Ramos (cell line): ENCODE results near the gene TNFRSF12A.

Source experiments
- in situ Hi-C: fragments of 300-500 bp; cut with MboI; formaldehyde crosslinking; loops from one replicate; pipeline ENCODE4 v1.14.3; 2022; ENCODE audit warnings: low sequenced_read_pairs; ENCODE audit not compliant: unreplicated experiment

Gene TNFRSF12A, protein sequence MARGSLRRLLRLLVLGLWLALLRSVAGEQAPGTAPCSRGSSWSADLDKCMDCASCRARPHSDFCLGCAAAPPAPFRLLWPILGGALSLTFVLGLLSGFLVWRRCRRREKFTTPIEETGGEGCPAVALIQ

DNA sequence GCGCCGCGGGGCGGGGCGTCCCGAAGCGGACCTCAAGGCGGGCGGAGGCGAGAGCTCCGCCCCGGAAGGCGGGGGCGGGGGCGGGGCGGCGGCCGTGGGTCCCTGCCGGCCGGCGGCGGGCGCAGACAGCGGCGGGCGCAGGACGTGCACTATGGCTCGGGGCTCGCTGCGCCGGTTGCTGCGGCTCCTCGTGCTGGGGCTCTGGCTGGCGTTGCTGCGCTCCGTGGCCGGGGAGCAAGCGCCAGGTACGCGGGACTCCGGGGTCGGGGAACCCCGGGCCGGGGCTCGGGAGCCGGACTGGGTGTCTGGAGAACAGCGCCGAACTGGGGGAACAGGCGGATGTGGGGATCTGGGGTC lies at the start of gene TNFRSF12A:
Gene TNFRSF12A, plus strand, starts transcription at position 122 of the 357 bp plus-strand sequence. Its CDS starts 30 bp downstream, at position 152.
- in situ Hi-C loops = no loop called here

DNA sequence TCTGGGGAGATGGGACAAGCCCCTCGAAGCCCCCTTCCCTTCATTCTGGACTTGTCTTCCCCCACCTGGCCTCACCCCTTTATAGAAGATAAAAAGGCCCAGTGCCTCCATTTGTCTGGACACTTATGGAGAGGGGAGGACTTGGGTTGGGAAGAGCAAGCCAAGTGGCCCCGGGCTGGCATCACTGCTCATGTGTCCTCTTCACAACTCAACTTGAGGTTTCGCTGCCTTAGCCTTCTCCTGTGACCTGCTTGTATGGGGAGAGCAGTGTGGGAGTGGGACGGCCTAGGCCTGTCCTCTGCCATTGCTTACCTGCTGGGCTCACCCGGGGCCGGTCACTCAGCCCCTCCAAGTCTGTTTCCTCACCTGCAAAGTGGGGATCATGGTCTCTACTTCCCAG lies 49.6 kb upstream of the TNFRSF12A start:
- in situ Hi-C loops = no loop called here

DNA sequence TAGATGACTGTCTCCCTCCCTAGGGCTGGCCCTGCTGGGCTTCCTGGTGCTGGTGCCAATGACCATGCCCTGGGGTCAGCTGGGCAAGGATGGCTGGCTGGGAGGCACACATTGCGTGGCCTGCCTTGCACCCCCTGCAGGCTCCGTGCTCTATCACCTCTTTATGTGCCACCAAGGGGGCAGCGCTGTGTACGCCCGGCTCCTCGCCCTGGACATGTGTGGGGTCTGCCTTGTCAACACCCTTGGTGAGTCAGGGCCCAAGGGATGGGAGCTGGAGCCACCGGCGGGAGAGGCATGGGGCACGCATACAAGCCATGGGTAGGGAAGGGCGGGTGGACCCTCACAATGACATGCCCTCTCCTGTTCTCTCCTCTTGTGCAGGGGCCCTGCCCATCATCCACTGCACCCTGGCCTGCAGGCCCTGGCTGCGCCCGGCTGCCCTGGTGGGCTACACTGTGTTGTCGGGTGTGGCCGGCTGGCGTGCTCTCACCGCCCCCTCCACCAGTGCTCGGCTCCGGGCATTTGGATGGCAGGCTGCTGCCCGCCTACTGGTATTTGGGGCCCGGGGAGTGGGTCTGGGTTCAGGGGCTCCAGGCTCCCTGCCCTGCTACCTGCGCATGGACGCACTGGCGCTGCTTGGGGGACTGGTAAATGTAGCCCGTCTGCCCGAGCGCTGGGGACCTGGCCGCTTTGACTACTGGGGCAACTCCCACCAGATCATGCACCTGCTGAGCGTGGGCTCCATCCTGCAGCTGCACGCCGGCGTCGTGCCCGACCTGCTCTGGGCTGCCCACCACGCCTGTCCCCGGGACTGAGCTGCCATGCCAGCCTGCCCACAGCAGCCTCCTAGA lies 48.8 kb upstream of the TNFRSF12A start:
- in situ Hi-C loops = no loop called here

DNA sequence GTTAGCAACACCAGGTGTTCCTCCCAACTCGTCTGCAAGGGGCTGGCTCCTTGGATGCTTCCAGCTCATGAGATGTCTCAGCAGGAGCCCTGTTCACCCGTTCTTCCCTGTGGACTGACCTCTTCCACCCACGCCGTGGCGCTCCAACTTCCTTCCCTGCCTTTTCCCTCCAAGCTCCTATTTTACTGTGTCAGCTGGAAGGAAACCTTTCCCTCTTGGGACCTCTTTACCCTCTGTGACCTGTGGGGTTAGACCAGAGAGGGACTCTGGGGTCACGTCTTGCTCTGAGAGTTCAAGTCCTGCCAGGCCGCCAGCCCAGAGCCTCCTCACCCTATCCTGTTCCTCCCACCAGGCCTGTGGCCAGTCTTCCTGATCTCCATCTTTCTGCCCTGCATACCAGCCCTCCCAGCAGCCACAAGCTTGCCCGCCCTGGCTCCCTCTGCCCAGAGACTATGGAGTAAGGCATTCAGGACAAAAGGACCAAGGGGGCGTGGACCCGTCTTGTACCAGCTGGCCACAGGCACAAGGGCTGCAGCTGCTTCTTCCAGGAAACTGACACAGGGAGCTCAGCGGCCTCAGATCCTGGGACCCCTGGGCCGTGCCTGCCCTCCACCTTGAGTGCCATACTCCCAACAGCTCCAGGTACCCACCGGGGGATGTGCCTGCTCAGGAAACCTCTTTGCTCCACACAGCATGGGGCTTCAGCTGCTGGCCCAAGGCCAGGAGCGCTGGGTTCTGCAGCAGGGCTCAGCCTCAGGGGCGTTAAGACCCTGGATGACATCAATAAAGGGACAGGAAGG lies 48.0 kb upstream of the TNFRSF12A start:
- in situ Hi-C loops = no loop called here

GRCh38 chr16:2973093-2973492 lies 47.1 kb upstream of the TNFRSF12A start:
- in situ Hi-C loops = no loop called here

- in situ Hi-C loops = no loop called here
Observed at GRCh38 chr16:2973605-2974318, 46.4 kb upstream of the TNFRSF12A start.

DNA sequence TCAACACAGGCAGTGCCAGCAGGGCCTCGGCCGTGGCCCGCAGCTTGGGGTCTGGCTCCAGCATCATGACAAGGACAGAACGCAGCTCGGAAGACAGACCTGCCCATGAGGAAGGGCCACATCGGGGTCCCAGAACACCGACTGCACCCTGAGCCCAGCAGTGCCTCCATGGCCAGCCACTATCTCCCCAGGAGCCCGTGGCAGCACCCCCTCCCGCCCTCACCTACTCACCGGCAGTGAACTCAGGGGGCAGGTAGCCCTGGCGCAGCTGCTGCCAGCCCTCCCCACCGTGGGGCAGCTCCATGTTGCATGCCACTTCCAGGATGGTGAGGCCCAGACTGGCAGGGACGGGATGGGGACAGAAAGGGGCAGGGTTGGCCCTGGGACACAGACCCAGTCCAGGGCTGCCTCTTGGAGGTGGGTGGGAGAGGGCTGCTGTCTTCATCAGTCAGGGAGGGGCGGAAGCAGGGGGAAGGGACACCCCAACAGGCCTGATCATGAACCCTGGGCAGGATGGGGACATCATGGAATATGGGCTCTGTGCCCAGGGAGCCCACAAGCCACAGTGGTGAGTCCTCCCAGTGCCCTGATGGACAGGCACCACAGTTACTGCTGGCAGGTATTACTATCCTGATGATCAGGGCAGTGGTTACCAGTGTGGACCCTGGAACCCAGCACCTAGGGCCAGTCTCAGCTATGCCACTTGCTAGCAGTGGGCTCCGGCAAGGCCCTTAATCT lies 45.7 kb upstream of the TNFRSF12A start:
- in situ Hi-C loops = no loop called here

DNA sequence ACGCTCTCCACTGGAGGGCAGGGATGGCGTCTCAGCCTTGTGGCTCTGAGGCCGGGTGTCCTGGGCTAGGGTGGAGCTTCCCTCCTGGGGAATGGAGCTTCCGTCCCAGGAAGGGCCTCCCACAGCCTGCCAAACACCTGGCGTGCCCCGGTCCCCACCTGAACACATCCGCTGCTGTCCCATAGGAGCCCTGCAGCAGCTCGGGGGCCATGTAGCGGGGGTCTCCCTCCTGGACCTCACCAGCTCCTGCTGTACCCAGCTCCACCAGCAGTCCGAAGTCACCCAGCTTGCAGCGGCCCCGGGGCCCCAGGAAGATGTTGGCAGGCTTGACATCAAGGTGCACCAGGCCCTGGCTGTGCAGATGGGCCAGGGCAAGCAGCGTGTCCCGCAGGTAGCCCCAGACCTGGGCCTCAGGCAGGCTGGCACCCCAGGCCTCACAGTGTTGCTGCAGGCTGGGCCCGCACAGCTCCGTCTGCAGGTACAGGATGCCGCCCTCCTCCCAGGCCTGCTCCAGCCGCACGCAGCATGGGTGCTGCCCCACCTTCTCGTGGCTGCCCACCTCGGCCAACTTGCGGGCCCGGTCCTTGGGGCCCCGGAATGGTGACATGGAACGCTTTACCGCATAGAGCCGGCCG lies 44.9 kb upstream of the TNFRSF12A start:
- in situ Hi-C loops = no loop called here

GRCh38 chr16:2976201-2976600 lies 44.0 kb upstream of the TNFRSF12A start:
- in situ Hi-C loops = no loop called here

- in situ Hi-C loops = no loop called here
Observed at GRCh38 chr16:2976673-2977072, 43.5 kb upstream of the TNFRSF12A start.

DNA sequence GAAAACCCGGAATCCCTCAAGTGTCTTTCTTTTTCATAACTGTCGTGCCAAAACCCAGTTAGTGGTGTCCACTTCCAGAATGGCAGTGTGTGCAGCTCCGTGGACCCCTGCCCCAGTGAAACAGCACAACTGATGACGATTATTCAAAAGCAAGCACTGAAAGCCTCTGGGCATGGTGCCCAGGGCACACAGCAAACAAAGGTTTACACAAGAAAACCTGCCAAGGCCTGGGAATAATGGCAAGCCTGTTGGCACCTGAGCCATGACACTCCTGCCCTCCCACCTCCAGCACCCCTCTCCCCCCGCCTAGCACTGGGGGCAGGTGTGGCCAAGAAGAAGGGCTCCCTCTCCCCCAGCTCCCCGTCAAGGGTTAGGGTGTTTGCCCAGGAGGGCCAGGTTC lies 42.7 kb upstream of the TNFRSF12A start:
- in situ Hi-C loops = no loop called here

- in situ Hi-C loops = no loop called here
Observed at GRCh38 chr16:2979669-2980226, 40.4 kb upstream of the TNFRSF12A start.

- in situ Hi-C loops = no loop called here
Observed at GRCh38 chr16:2980227-2981176, 39.7 kb upstream of the TNFRSF12A start, which contains the start of gene PKMYT1. PKMYT1 (minus strand) TSS chr16:2980446; CDS start chr16:2979657, 789 bp downstream.

- in situ Hi-C loops = no loop called here
Observed at GRCh38 chr16:2981177-2981898, 38.8 kb upstream of the TNFRSF12A start.

GRCh38 chr16:2981899-2982250 lies 38.3 kb upstream of the TNFRSF12A start:
- in situ Hi-C loops = no loop called here

GRCh38 chr16:2982402-2982801 lies 37.8 kb upstream of the TNFRSF12A start:
- in situ Hi-C loops = no loop called here

DNA sequence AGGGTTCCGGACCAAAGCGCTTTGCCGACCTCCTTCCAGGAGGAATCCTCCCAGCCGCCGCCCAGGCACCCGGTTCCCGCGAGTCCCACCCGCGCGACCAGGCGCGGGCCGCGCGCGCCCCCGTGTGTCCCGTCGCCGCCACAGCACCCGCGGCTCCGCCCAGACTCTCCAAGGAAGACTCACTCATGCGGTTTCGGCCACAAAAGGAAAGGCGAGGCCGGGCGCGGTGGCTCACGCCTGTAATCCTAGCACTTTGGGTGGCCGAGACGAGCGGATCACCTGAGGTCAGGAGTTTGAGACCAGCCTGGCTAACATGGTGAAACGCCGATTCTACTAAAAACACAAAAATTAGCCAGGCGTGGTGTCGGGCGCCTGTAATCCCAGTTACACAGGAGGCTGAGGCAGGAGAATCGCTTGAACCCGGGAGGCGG lies 36.4 kb upstream of the TNFRSF12A start:
- in situ Hi-C loops = no loop called here
